GM23338 (cell line): Measurements from ENCODE around the gene ELANE. TPM values are rescaled to one million over a fixed set of nuclear protein-coding genes. Genes with fewer than 3 reads are reported as not detected.

ENCODE experiments used
- ATAC-seq: fragments of 200-7000 bp; cut with Tn5 transposase; 3 replicates; pipeline ENCODE4 v1.9.1; 2020
- DNase-seq: peaks from one replicate; pipeline ENCODE4 v3.0.0-alpha.2; 2015; ENCODE audit warnings: low spot score
- H2AFZ ChIP-seq: fragments of 200-600 bp; sonication (generic); 2 replicates; pipeline ENCODE4 v1.8.0; 2016; ENCODE audit warnings: antibody characterized with exemption, mild to moderate bottlenecking, moderate library complexity
- H3F3A ChIP-seq: fragments of 200-600 bp; sonication (generic); replicated peaks from 2 replicates; pipeline ENCODE4 v1.8.0; 2017; ENCODE audit warnings: antibody characterized with exemption, mixed run types, low read depth
- H3K27ac ChIP-seq: fragments of 200-600 bp; sonication (generic); 2 replicates; pipeline ENCODE4 v1.6.1; 2016; ENCODE audit warnings: low read depth
- H3K27me3 ChIP-seq: fragments of 200-600 bp; sonication (generic); 2 replicates; pipeline ENCODE4 v1.8.0; 2016; ENCODE audit warnings: mild to moderate bottlenecking, mixed run types, moderate library complexity; ENCODE audit not compliant: insufficient read depth
- H3K36me3 ChIP-seq: fragments of 200-600 bp; sonication (generic); 2 replicates; pipeline ENCODE4 v1.8.0; 2016; ENCODE audit warnings: mild to moderate bottlenecking; ENCODE audit not compliant: insufficient read depth
- H3K4me1 ChIP-seq: fragments of 200-600 bp; sonication (generic); 2 replicates; pipeline ENCODE4 v1.8.0; 2016; ENCODE audit warnings: mild to moderate bottlenecking, moderate library complexity; ENCODE audit not compliant: insufficient read depth
- H3K4me2 ChIP-seq: fragments of 200-600 bp; sonication (generic); 2 replicates; pipeline ENCODE4 v1.7.1; 2017; ENCODE audit warnings: mixed run types
- H3K4me3 ChIP-seq: fragments of 200-600 bp; sonication (generic); 2 replicates; pipeline ENCODE4 v1.6.1; 2016; ENCODE audit warnings: mixed run types
- H3K79me2 ChIP-seq: fragments of 200-600 bp; sonication (generic); replicated peaks from 2 replicates; pipeline ENCODE4 v1.8.0; 2017; ENCODE audit warnings: mild to moderate bottlenecking; ENCODE audit not compliant: insufficient read depth
- H3K9me2 ChIP-seq: fragments of 200-600 bp; sonication (generic); 2 replicates; pipeline ENCODE4 v1.8.0; 2017; ENCODE audit not compliant: insufficient read depth
- H4K20me1 ChIP-seq: fragments of 200-600 bp; sonication (generic); replicated peaks from 2 replicates; pipeline ENCODE4 v1.8.0; 2017; ENCODE audit warnings: mild to moderate bottlenecking; ENCODE audit not compliant: insufficient read depth
- H3K27ac Mint-ChIP-seq: 2 replicates; pipeline ENCODE4 v1.8.0; 2020; ENCODE audit warnings: inconsistent platforms, mild to moderate bottlenecking, moderate library complexity, mixed read lengths
- H3K27me3 Mint-ChIP-seq: 3 replicates; pipeline ENCODE4 v1.8.0; 2022; ENCODE audit warnings: low read depth, mild to moderate bottlenecking, moderate library complexity, mixed read lengths, inconsistent platforms; ENCODE audit not compliant: insufficient read depth, poor library complexity
- H3K36me3 Mint-ChIP-seq: 3 replicates; pipeline ENCODE4 v1.8.0; 2021; ENCODE audit warnings: low read depth, mild to moderate bottlenecking, inconsistent platforms, moderate library complexity, mixed read lengths
- H3K4me1 Mint-ChIP-seq: 3 replicates; pipeline ENCODE4 v1.8.0; 2020; ENCODE audit warnings: mild to moderate bottlenecking, inconsistent platforms, mixed read lengths
- H3K4me3 Mint-ChIP-seq: 3 replicates; pipeline ENCODE4 v1.8.0; 2021; ENCODE audit warnings: moderate library complexity, mild to moderate bottlenecking, inconsistent platforms, mixed read lengths
- H3K9me3 Mint-ChIP-seq: 3 replicates; pipeline ENCODE4 v1.8.0; 2020; ENCODE audit warnings: moderate library complexity, mild to moderate bottlenecking, inconsistent platforms, mixed read lengths
- CREB1 ChIP-seq: fragments of 250-450 bp; sonication (Bioruptor Pico); IDR thresholded peaks from 2 replicates; pipeline ENCODE4 v1.5.0; 2020; ENCODE audit warnings: low read depth, mild to moderate bottlenecking, moderate library complexity
- ETS1 ChIP-seq: IDR thresholded peaks from 2 replicates; pipeline ENCODE4 v1.6.1; 2016; ENCODE audit warnings: antibody characterized with exemption
- NANOG ChIP-seq: IDR thresholded peaks from 2 replicates; pipeline ENCODE4 v1.6.1; 2016; ENCODE audit warnings: antibody characterized with exemption, borderline replicate concordance
- POLR2AphosphoS5 ChIP-seq: IDR thresholded peaks from 2 replicates; pipeline ENCODE4 v1.6.1; 2016; ENCODE audit warnings: antibody characterized with exemption, low read depth
- ZNF114 ChIP-seq: fragments of 250-450 bp; sonication (Bioruptor Pico); IDR thresholded peaks from 2 replicates; pipeline ENCODE4 v1.5.0; 2020; ENCODE audit warnings: mild to moderate bottlenecking, moderate library complexity
- polyA plus RNA-seq: library from polyadenylated mRNA; unstranded; fragments of >200 nt; fragmentation: Nextera tagmentation; extraction: Ambion mirVana; gene quantifications from 2 replicates; pipeline ENCODE4 v1.2.1, GENCODE V29; 2016
- total RNA-seq: library from RNA; depleted of rRNA; stranded (reverse); fragments of >200 nt; shearing (Covaris generic); gene quantifications from 2 replicates; pipeline ENCODE4 v1.2.3, GENCODE V29; 2014
- TF ChIP-seq, protein P1 (sequence below): IDR thresholded peaks from one replicate; pipeline ENCODE4 v1.6.1; 2018; ENCODE audit warnings: antibody characterized with exemption; ENCODE audit not compliant: unreplicated experiment

Gene ELANE
- total and polyA plus RNA-seq, 2 experiments from 2014 or later, result not detected

DNA sequence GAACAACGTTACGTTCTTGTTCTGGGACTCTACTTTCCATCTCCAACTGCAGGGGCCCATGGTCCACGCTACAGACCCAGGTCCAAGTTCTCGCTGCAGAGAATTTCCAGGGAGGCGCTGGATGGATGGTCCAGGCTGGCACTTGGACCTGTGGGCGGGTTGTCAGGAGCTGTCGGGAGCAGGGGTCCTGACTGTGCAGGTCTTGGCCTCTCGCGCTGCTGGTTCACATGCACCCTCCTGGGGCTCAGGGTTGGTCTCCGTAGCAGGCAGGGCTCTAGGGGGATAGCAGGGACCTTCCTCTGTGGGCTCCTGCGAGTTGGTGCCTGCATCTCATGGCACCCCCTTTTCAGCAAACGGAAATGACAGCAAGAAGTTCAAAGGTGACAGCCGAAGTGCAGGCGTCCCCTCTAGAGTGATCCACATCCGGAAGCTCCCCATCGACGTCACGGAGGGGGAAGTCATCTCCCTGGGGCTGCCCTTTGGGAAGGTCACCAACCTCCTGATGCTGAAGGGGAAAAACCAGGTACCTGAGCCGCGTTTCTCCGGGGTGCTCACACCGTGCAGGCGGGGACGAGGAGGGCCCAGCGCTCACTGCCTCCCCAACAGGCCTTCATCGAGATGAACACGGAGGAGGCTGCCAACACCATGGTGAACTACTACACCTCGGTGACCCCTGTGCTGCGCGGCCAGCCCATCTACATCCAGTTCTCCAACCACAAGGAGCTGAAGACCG, 48.3 kb upstream of the ELANE start:
- Mint-ChIP-seq H3K27ac (no peak overlapping the region), H3K9me3 (no peaks in the 10 kb centered on the region)
- ATAC-seq, result no peak

GRCh38 chr19:804419-805165, 47.5 kb upstream of the ELANE start:
- no peak for DNase-seq
- 0 out of 2 replicates have a peak overlapping the region, but pooled peaks have one; percentile 72 for H3K27ac Mint-ChIP-seq
- H3K79me2 ChIP-seq, result peaks cover 83% of the 10 kb centered on the region

More for the DNA sequence above, 48.3 kb upstream of the ELANE start:
- no peak overlapping the region for H3K27ac ChIP-seq
- H3K9me2 ChIP-seq, result no peaks in the 10 kb centered on the region
- TF ChIP-seq CREB1 (no peak), POLR2AphosphoS5 (0 out of 2 replicates have a peak, but pooled peaks have one; percentile 10)
- H3K79me2 ChIP-seq, result peaks cover 91% of the 10 kb centered on the region
- H3K4me3 ChIP-seq, result no peak overlapping the region
- H4K20me1 ChIP-seq, result peaks cover 70% of the 10 kb centered on the region
- peaks cover 30% of the 10 kb centered on the region for H3K4me1 ChIP-seq
- H3F3A ChIP-seq, result peaks cover 57% of the 10 kb centered on the region
- Mint-ChIP-seq H3K4me3 (no peak overlapping the region), H3K4me1 (peaks cover 40% of the 10 kb centered on the region), H3K27me3 (peaks cover 34% of the 10 kb centered on the region), H3K36me3 (peaks cover 85% of the 10 kb centered on the region)
- DNase-seq, result no peak
- H3K36me3 ChIP-seq, result peaks cover 37% of the 10 kb centered on the region
- H3K4me2 ChIP-seq, result no peak overlapping the region
- H3K27me3 ChIP-seq, result no peaks in the 10 kb centered on the region
- H2AFZ ChIP-seq, result no peak overlapping the region

More at GRCh38 chr19:804419-805165, 47.5 kb upstream of the ELANE start:
- Mint-ChIP-seq H3K9me3 (no peaks in the 10 kb centered on the region), H3K36me3 (peaks cover 83% of the 10 kb centered on the region), H3K4me1 (peaks cover 36% of the 10 kb centered on the region), H3K4me3 (no peak overlapping the region), H3K27me3 (peaks cover 26% of the 10 kb centered on the region)
- Histone ChIP-seq H3K4me3 (no peak overlapping the region), H3K27me3 (no peaks in the 10 kb centered on the region), H3K9me2 (no peaks in the 10 kb centered on the region), H3K4me2 (no peak overlapping the region), H4K20me1 (peaks cover 64% of the 10 kb centered on the region), H3K36me3 (peaks cover 45% of the 10 kb centered on the region), H3K27ac (0 out of 2 replicates have a peak overlapping the region, but pooled peaks have one; percentile 55), H2AFZ (no peak overlapping the region), H3K4me1 (peaks cover 25% of the 10 kb centered on the region), H3F3A (peaks cover 61% of the 10 kb centered on the region)
- TF ChIP-seq ZNF114 (CRISPR knock-in tag), result no peak
- no peak for TF ChIP-seq ETS1
- TF ChIP-seq, protein P1, sequence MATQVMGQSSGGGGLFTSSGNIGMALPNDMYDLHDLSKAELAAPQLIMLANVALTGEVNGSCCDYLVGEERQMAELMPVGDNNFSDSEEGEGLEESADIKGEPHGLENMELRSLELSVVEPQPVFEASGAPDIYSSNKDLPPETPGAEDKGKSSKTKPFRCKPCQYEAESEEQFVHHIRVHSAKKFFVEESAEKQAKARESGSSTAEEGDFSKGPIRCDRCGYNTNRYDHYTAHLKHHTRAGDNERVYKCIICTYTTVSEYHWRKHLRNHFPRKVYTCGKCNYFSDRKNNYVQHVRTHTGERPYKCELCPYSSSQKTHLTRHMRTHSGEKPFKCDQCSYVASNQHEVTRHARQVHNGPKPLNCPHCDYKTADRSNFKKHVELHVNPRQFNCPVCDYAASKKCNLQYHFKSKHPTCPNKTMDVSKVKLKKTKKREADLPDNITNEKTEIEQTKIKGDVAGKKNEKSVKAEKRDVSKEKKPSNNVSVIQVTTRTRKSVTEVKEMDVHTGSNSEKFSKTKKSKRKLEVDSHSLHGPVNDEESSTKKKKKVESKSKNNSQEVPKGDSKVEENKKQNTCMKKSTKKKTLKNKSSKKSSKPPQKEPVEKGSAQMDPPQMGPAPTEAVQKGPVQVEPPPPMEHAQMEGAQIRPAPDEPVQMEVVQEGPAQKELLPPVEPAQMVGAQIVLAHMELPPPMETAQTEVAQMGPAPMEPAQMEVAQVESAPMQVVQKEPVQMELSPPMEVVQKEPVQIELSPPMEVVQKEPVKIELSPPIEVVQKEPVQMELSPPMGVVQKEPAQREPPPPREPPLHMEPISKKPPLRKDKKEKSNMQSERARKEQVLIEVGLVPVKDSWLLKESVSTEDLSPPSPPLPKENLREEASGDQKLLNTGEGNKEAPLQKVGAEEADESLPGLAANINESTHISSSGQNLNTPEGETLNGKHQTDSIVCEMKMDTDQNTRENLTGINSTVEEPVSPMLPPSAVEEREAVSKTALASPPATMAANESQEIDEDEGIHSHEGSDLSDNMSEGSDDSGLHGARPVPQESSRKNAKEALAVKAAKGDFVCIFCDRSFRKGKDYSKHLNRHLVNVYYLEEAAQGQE, result no peak
- no peak for TF ChIP-seq NANOG
- no peak for ATAC-seq
